ENCODE measurements around the gene LIMS1.

GRCh38 chr2:108619925-108620620 is 85.8 kb downstream of the LIMS1 start:
- TF ChIP-seq EP300 (IDR thresholded peaks at IDR 0.05; ENCODE audit: borderline replicate concordance) (no peak), TCF12 (IDR thresholded peaks at IDR 0.05; ENCODE audit: low read depth) (no peak), MAX (IDR thresholded peaks at IDR 0.05) (no peak), CEBPB (IDR thresholded peaks at IDR 0.05) (no peak)

Data from Ishikawa (cell line).